DMS53 treated with DMSO at 0.1 percent for 48 hours (cell line): ENCODE measurements around the gene ATIC.
"Not testable (repeated sequence)": the region's sequence is repeated elsewhere in the genome, so short reads cannot be mapped to it uniquely, and the experiment has no call there.

Source experiments
- DNase-seq: peaks from one replicate; lab custom pipeline; 2025; ENCODE audit not compliant: unreplicated experiment; lab: John Stamatoyannopoulos, UW

ATIC gene

GRCh38 chr2:215311625-215312396, at the start of gene ATIC:
ATIC (plus strand) TSS chr2:215312059; CDS start chr2:215312143, 84 bp downstream.
- DNase-seq = peak; percentile 75

DNA sequence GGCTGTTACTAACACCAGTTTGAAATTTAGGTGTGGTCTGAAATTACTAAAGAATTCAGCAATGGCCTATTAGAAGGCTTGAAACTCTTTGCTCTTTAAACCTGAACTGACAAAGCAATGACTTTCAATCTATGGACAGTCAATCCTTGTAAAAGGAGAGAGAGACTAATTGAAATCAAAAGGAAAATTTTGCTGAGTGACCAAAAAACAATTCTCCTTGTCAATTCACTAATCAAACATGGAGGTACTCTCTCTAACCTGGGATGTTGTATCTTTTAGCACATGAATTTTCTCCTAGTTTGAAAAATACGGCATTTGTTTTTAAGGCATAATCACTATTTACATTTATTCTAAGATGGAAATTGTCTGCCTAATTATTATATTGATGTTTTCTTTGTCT, 49.6 kb upstream of the ATIC start:
- DNase-seq = no peak

GRCh38 chr2:215262741-215263362, 49.0 kb upstream of the ATIC start:
- no peak for DNase-seq

DNA sequence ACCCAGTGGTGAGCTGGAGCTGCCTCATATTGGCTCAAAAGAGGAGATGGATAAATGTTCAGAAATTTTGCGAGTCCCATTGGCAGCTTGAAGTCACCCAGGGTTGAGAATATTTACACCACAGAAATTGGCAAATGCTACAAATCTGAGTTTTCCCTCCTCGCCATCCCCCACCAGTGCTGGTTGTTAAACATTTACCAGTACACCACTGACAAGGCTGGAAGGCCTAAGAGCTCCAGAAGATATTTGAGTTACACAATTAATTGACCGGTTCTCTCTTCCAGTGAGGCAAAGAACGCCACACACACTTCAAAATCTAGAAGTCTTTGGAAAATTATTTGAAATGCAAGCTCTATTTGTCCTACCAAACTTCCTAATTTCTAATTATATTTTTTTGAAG, 47.5 kb upstream of the ATIC start:
- no peak for DNase-seq

DNA sequence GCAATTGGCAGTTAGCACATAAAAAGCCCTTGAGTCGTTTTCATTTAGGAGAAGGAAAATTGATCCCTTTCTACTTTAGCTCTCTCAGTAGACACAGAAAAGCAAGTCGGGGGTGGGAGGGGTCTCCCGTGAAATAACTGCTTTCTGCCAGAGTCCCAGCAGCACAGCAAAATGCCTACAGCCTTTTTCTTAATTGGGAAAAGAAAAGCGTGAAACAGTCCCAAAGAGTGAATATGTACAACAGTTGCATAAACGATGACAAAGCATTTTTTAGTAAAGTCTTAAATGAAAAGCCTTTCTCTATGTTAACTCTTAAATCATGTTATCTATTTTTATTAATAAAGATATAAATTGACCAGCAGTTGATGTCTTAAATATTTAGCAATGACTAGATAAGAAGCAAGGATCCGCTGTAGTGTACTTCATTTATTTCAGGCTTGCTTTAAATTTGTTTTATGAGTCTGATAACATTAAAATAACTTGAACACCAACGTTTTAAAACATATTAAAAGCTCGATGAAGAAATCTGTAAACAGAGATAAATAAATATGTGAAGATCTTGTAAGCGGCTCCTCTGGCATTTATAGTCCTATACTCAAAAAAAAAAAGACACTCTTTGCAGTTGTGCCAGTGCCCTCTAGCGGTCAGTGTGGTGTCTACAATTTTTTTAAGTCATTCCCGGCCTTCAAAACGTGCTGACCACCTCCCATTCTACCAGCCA, 42.3 kb upstream of the ATIC start:
- DNase-seq = peak; percentile 44

- no peak for DNase-seq
Observed at GRCh38 chr2:215270118-215270451, 41.8 kb upstream of the ATIC start.

DNA sequence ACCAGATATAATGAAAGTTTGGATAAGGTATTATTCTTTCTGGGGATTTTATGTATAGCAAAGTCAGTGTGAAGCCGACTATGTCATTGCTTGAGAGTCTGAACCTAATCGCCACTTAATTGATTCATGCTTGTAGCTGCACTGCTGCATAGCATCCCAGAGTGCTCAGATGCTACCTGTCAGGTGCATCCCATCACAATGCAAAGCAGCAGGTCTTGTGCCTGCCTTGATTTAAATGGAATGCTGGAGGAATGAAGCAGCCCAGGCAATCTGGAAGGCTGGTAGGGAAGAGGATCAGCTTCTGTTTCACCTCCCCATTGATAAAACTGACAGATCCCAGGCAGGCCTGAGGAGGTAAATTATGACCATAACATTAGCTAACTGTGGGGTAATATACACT, 40.4 kb upstream of the ATIC start:
- no peak for DNase-seq

GRCh38 chr2:215272918-215273317, 38.9 kb upstream of the ATIC start:
- no peak for DNase-seq

DNA sequence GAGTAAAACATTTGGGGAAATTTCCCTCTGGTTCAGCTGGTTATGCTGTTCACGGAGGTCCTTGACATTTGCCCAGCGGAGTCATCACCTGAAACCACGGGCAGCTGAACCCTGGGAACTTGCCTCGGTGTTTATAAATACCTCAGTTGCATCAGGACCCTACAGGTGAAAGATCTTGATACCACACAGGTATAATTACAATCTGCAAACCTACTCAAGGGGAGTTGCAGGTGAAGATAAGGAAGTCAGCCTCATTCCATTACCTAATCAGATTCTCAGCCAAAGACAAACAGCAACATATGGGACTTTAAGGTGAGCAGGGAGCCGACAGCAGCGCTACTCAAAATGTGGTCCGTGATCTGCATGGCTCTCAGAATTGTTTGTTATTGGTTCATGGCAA, 37.0 kb upstream of the ATIC start:
- DNase-seq = no peak

DNA sequence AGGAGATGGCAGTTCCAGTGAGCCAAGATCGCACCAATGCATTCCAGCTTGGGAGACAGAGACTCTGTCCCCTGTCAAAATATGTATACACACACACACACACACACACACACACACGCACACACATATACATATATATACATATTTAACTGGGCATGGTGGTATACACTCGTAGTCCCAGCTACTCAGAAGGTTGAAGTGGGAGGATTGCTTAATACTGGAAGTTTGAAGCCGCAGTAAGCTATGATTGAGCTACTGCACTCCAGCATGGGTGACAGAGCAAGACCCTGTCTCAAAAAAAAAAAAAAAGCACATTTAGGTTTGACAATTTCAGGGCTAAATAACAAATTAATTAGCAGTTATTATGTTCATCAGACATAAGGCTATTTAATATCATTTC, 36.0 kb upstream of the ATIC start:
- no peak for DNase-seq

DNA sequence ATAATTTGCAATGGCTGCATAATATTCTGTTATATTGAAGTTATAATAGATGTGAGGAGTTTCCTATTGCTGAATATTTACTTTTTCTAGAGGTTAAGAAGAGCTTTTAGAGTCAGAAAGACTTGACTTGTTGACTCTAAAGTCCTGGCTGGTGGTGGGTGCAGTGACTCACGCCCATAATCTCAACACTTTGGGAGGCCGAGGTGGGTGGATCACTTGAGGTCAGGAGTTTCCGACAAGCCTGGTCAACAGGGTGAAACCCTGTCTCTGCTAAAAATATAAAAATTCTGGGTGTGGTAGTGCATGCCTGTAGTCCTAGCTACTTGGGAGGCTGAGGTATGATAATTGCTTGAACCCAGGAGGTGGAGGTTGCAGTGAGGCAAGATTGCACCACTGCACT, 33.9 kb upstream of the ATIC start:
- no peak for DNase-seq

DNA sequence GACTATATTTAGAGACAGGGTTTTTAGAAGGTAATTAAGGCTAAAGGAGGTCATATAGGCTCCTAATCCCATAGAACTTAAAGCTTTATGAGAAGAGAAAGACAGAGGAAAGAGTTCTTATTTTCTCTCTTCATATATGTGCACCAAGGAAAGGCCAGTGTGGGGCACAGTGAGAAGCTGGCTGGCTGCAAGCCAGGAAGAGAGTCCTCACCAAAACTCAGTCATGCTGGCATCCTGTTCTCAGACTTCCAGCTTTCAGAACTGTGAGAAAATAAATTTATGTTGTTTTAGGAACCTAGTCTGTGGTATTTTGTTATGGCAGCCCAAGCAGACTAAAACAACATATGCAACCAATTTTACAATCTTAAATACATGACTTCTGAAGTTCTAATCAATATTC, 31.5 kb upstream of the ATIC start:
- DNase-seq = no peak

GRCh38 chr2:215283221-215283620, 28.6 kb upstream of the ATIC start:
- DNase-seq = no peak

DNA sequence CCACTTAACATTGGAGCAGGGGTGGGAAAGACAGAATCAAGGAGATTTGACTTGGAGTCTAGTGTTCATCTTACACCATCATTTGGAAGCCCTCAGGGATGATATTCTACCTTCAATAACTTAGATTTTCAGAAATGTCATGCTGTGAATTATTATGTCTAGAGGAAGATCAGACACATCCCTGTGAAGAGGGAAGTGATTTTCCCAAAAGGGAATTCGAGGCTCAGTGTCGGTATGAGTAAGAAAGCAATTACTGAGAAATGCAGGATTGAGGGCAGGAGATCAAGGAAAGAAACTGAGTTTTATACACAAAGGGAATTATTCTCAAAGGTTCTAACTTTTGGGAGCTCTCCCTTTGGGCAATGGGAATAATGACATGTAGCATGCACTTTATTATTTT, 25.6 kb upstream of the ATIC start:
- DNase-seq = no peak

- DNase-seq = no peak
Observed at GRCh38 chr2:215288112-215288815, 23.6 kb upstream of the ATIC start.

DNA sequence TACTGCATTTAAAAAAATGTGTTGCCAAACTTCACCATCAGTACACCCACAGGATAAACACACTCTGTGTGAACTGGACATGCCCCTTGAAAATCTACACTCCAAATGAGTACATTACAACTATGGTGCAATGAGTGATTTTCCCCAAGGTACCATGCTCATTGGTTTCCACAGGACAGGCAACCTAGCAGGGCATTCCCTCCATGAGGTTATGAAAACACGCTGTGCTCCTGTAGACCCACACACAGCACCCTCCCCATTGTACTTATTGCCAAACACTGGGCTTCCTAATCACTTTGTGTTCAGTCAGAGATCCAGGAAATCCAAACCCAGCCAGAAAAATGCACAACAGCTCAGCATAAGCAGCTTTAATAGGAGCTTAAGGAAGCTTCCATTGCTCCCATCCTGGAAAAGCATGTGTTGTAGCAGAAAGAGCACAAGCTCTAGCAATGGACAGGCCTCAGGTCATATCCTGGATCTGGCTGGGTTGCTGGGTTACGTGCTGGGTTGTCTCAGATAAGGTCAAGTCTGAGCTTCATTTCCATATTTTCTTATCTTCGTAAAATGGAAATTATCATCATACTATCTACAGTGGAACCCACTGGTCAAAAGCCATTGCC, 20.8 kb upstream of the ATIC start:
- no peak for DNase-seq

DNA sequence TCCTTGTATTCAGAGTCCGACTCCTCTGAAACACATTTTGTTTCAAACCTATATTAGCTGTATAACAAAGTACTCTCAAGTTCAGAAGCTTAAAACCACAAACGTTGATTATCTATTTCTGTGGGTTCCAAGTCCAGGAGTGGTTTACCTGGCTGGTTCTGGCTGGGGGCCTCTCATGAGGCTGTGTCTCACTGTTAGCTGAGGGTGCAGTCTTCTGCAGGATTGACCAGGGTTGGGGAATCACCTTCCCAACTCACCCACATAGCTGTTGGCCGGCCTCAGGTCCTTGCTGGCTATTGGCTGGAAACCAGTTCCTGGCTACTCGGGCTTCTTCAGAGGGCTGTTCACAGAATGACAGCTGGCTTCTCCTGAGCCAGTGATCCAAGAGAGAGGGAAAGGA, 18.0 kb upstream of the ATIC start:
- no peak for DNase-seq

DNA sequence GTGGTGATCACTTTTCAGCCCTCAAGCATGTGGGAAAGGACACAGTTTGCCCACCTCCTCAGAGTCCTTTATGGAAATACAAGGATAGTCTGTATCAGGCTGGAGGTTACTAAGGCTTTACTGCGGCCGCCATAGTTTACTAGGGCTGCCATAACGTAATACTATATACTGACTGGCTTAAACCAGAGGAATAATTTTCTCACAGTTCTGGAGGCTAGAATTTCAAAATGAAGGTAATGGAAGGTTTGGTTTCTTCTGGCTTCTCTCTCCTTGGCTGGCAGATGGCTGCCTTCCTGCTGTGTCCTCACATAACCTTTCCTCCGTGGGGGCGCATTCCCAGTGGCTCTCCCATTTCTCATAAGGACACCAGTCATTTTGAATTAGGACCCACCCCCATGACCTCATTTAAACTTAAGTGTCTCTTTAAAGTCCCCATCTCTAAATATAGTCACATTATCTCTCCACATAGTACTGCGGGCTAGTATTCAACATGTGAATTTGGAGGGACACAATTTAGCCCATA, 12.5 kb upstream of the ATIC start:
- DNase-seq = no peak

- DNase-seq = no peak
Observed at GRCh38 chr2:215301994-215302393, 9.9 kb upstream of the ATIC start.

DNA sequence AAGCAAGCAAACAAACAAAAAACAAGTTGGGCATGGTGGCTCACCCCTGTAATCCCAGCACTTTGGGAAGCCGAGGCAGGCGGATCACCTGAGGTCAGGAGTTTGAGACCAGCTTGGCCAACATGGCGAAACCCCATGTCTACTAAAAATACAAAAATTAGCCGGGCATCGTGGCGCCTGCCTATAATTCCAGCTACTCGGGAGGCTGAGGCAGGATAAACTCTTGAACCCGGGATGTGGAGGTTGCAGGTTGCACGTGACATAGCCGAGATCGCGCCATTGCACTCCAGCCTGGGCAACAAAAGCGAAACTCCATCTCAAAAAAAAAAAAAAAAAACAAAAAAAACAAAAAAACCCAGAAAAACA, 617 bp upstream of the ATIC start:
- DNase-seq = not testable (repeated sequence)

GRCh38 chr2:215313255-215313613, 1.4 kb downstream of the ATIC start:
- DNase-seq = no peak
